GM21423 (cell line): ENCODE measurements around the gene KCTD11.
A peak's percentile ranks its signal among the peaks of the same experiment; 100 is the strongest.

Experiments
- ATAC-seq: cut with Tn5 transposase; IDR thresholded peaks from one replicate; pipeline ENCODE4 v1.9.1; 2021; ENCODE audit warnings: mild to moderate bottlenecking, moderate library complexity; ENCODE audit not compliant: unreplicated experiment

Gene KCTD11

DNA sequence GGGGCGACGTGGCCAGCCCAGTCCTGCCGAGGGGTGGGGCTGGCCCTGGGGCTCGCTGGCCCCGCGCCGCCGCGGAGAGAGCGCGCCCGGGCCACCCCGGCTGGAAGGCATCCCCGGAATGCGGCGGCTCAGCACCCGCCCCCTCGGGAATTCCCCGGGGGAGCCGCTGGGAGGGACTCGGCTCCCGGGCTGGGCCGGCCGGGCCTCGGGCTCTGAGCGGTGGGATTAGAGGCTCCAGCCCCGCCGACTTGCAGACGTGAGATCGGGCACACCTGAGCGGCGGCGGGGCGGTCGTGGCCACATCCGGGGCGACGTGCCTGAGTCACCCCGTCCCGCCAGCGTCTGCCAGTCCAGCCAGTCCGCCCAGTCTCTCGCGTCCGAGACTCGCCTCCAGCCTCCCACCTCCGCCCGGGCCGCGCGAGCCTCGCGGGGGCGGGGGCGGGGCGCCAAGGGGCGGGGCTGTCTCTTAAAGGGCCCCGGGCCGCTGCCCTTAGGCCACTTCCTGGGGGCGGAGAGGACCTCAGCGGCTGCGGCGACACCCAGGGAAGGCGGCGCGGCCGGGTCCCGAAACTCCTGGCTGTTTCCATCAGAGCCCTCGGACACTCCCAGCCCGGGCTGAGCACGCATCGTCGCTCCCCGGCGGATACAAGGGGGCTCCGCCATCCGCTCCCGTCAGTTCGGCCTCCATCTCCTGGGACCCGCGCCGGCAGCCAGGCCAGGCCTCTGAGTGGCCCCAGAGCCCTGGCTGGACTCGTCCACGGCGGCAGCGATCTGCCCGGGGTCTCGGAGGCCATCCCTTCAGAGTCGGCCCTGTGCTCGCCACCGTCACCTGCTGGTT lies at the start of gene KCTD11:
KCTD11 (plus strand) TSS at position 498 of the 838 bp plus-strand sequence.
- peak; percentile 70 for ATAC-seq

DNA sequence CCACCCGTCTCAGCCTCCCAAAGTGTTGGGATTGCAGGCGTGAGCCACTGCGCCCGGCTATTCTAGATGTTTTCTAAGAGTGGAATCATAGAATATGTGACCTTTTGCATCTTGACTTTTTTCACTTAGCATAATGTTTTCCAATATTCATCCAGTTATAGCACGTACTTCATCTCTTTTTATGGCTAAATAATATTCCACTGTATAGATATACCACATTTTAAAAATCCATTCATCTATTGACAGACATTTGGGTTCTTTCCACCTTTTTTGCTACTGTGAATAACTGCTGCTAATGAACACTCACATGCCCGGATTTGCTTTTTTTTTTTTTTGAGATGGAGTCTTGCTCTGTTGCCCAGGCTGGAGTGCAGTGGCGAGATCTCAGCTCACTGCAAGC lies 47.8 kb upstream of the KCTD11 start:
- no peak for ATAC-seq

DNA sequence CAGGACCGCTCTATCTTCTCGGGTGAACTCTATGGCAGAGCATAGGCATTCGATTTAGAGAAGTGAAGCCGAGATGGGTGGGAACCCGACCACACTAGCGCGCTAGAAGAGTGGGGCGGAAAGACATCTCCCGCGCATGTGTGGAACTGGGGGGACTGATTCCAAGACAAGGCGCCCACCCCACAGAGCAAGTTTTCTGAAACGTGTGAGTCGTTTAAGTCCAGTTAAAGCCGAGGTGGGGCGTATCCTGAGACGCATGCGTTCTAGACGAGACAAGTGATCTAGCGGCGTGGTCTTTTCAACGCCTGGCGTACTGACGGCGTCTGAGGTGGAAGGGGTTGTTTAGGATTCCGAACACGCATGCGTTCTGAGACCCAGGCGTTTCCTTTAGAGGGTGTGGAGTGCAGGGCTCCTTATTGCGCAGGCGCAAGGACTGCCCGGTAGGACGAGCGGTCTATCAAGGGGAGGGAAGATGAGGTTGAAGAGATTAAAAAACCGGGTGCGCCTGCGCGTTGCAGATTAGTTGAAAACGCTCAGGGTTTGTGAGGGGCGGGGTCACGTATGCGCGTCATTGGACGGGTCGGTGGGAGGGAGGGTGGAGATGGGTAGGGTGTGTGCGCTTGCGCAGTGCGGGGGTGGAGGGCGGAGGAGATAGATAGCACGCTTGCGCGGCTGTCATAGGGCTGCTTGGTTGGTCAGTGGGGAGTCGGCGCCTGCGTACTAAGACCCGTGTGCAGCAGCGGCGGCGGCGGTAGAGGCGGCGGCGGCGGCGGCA lies 44.9 kb upstream of the KCTD11 start, which contains the start of gene EIF5A:
EIF5A (plus strand) TSS at position 718 of the 775 bp plus-strand sequence. CDS start 2,008 bp downstream, outside the sequence.
- ATAC-seq, result peak; percentile 65

DNA sequence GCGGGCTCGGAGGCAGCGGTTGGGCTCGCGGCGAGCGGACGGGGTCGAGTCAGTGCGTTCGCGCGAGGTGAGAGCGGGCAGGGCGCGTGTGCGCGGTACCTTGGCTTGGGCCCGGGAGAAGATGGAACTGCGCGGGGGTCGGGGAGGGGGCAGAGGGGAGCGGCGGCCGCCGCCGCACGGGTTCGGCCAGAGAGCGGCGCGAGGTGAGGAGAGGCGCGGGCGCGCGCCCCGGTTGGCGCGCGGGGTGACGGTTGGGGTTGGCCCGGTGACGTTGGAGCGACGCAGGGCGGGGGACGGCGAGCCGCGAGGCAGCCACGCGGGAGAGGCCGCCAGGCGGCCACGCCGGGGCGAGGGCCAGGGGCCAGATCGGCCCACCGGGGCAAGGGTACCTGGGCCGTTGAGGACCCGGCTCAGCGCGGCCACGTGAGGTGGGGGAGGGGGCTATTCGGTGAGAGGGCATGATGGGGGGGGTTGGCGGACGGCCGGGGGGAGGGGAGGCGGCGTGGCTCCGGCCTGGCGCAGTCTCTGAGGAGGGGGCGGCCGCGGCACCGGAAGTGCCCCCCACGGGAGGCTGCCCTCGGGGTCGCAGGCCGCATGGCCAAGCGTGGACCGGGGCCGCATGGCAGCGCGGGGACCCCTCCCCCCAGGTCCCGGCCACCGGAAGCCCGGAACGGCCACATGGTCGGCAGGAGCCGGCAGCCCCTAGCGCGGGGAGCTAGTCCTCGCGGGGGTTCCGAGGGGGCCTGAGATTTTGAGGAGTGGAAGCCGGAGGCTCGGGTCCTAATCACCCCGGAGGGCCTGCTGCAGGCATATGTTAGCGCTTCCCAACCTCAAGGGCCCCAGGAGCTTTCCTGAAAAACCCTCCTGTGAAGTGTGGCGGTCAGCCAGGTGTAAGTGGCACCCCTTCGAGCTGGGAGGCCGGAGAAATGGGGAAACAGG lies 44.0 kb upstream of the KCTD11 start:
- ATAC-seq, result peak; percentile 13

DNA sequence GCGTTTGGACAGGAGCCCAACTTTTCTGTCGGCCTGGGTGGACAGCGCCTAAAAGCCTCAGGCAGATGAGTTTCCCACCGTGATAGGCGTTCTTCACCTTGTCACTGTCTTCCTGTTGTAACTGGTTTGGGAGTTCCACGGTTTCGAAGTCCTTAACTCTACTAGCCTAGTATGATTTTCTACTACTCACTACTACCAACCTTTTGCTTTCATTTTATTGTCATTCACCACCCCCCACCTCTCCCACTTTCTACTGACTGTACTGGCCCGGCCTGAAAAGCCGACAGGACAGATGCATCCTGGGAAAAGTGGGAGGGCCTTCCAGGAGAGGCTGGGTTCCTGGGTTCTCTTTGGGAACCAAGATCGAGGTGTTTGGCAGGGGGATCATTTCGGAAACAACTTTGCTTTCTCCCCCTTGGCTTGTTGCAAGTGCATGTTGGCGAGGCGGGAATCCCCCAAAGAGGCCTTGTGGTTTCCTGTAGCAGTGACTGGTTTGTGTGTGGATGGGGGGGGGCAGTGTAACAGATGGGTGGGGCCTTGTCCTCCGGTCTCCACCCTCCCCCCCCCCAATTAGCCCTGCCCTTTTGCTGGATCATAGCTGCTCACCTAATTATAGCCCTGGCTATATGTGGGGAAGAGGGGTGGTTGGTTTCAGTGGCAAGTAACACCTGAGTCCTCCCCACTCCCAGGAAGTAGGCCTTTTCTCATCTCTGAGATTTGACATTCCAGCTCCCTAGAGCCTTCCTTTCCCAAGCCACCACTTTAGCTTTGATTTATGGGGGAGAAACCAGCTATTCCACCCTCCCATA lies 43.1 kb upstream of the KCTD11 start:
- no peak for ATAC-seq

DNA sequence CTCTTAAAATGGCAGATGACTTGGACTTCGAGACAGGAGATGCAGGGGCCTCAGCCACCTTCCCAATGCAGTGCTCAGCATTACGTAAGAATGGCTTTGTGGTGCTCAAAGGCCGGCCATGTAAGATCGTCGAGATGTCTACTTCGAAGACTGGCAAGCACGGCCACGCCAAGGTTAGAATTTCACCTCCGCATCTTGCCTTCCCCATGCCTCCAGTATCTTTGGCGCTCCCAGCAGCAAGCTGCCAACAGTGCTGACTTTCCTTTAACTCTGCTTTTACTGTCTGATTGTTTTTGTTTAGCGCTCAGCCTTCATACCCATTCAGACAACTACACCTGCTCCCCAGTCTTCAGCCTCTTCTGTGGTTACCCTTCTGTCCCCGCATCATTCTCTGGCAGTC lies 42.3 kb upstream of the KCTD11 start:
- ATAC-seq, result no peak

DNA sequence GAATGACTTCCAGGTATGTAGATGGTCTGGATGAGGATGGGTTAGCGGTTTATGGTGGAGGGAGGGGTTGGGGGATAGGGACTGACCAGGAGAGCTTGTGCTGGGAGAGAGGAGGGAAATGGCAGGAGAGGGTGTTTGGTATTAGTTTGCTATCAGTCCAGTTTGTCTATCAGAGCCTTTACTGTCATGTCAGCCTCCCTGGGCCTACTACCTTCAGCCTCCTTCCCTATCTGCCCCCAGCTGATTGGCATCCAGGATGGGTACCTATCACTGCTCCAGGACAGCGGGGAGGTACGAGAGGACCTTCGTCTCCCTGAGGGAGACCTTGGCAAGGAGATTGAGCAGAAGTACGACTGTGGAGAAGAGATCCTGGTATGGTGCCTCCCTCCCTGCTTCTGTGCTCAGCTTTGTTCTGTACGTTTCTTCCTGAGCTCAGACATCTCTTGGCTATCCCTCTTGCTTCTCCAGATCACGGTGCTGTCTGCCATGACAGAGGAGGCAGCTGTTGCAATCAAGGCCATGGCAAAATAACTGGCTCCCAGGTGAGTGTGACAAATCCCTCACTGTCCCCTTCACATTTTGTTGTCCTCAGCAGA lies 40.8 kb upstream of the KCTD11 start:
- no peak for ATAC-seq

DNA sequence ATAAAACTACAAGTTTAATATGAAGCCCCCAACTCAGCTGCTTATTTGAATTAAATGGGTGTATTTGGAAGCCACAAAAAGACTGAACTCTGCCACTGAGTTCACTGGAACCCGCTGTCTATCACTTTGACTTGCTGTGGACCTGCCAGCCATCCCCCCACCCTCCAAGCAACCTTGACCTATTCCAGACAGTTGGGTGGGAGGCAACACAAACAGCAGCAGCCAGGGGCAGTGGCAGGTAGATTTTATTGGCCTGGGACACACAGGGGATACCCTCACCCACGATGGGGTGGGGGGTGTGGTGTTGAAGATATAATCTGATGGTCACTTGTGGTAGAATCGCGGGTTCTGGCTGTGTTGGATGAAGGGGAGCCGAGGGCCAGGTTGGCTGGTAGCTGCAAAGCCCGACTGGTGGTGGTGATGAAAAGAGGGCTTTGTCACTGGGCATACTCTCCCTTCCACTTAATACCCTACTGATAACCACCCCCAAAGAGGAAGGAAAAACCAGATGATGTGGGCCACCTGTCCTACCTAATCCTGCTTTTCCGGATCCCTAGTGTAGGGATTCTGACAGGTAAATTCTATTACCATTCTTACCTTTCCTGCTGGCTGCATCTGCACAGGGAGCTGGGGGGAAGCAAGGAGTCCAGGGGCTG lies 39.4 kb upstream of the KCTD11 start:
- ATAC-seq, result no peak

DNA sequence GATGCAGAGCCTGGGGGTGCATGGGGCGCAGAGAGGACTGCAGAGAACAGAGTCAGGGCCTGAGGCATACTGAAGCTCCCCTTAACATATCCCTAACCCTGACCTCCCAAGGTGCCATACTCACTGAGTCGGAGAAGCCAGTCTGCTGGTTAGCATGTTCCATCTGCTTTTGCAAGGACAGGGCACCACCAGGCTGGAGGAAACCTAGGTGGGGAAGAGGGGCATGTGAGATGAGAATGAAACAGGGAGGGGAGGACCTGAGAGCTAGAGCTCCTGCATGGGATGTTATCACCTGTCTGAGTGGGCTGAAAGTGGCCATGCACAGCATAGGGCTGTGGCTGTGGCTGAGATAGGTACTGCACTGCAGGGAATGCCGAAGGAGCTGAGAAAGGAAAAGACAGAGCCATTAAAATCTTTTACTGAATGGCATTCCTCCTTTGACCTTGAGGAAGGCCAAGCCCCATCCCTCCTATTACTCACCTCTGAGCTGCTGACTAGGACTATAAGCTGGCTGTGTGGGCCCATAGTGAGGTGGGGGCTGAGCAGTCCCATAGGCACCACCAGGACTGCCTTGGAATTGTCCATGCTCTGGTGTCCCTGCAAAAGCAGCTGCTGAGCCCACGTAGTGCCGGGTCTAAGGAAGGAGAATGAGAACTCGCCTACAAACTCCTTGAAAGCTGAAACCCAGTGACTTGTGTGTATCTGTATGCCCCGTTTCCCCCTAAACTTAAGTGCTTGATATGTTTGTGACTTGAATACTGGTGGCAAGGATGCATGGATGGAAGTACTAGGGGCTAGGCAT lies 38.7 kb upstream of the KCTD11 start:
- no peak for ATAC-seq

DNA sequence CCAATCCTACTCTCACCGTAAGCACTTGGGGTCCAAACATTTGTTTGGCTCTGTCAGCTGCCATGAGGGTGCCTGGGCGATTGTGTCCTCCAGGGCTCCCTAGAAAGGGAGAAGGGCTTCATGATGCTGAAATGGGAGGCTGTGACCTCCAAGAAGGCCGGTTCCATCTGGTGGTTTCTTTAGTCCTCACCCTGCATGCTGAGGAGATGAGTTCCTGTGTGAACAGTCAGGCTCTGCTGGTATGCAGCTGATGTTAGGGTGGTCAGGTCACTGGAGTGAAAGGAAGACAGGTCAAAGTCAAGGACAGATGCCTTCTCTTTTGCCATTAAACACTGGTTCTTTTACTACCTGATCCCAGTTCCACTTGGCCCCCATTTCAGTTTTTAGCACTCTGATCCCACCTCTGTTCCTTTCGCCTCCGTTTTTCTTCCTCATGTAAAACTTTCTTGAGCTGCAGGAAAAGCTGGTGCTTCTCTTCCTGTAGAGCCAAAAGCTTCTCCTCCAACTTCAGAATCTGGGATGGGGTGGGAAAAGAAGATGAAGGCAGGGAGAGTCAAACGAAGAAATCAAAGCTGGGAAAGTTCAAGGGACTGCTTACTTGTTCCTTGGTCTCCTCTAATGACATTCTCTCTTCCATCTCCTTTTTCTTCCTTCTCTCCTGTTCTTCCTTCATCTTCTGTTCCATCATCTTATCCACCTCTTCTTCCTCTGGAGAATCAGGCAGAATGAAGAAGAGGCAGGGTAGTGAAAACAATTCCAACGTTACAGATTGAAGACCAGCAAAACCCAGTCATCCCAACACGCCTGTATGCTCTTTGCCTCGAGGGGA lies 37.9 kb upstream of the KCTD11 start:
- ATAC-seq, result no peak

DNA sequence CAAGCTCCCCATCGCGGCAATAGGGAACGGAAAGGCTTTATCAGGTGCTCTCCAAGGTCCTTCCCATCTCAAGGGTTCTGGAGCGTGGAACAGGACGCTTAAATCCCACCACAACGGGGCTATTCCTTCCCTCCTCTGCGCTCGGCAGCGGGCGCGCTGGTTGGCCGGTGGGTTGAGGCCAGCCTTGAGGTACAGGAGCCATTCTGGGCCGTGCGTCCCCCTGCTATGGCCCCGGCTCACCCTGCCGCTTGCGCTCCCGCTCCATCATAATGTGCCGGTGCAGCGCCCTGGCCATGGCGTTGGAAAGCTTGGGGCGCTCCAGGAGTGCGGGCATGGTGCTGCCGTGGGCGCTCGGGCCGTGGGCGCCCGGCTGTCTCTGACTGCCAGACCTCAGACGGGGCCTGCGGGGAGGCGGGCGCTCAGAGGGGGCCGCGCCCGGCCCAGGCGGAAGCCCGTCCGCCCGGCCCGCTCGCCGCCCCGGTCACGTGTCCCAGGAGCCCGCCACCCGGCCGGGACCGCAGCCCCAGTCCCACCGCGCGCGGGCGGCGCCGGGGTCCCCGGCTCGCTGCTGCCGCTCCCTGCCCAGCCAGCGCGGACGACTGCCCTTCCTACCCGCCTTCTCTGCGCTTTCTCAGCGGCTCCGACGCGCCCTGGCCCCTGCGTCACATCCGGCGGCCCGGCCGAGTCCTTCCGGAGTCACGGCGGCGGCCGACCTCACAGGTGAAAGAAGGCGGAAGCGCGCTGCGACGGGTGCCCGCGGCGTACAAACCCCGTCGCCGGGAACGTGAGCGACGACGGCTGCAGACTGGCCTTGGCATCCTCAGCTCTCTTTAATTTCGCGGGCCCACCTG lies 37.0 kb upstream of the KCTD11 start, which contains the start of gene GPS2:
GPS2 (minus strand) TSS at position 642 of the 851 bp plus-strand sequence; CDS start at position 334, 308 bp downstream.
- peak; percentile 69 for ATAC-seq

DNA sequence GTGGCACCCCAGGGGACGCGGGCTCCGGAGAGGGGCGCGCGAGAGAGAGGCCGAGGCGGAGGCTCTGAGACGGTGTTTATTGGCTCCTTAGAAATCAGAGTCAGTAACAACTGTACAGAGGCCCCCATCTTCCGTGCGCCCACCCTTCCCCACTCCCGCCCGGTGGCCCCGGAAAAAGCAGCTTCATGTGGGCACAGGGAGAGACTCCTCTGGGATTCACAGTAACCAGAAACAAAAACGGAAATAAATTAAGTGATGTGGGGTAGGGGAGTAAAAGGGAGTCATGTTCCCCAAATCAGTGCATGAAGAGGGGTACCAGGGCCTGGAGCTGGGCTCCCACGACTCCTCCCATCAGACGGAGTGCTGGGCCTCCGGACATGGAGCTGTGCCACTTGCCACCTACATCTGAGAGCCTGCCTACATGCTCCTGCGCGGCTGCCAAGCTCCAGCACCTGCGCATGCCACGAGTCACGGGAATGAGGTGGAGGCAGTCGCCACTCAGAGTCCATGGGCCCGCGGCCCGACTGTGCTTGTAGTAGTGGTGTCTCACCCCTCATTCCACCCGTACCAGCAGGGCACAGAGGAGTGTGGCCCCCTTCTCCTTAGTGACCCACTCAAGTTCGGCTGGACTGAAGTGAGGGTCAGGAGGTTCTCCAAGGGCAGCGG lies 36.3 kb upstream of the KCTD11 start:
- no peak for ATAC-seq

DNA sequence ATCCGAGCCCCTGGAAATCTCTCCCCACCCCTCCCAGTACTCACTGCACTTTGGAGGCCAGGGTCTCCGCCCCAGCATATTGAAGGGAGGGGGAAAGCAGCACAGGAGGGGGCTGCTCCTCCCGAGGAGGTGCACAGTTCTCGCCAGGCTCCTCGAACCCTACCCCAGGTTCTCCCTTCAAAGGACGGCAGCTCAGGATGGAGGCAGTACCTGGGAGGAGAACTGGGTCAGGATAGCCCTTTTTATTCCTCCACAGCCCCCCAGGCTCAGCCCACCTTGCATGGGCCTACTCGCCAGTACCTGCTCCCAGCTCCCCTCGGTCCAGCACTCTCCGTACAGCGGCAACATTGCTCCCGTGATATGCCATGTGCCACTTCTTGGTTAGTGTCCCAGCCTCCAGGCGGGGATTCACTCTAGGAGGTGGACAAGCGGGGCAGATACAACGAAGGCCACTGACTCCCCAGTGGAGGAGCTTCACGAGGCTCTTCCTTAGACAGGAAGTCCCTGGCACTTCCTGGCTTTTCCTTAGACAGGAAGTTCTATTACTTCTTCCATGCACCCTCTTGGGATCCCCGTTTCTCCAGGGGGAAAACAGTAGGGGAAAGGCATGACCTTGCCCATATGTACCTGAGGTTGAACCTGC lies 34.7 kb upstream of the KCTD11 start:
- ATAC-seq, result no peak

DNA sequence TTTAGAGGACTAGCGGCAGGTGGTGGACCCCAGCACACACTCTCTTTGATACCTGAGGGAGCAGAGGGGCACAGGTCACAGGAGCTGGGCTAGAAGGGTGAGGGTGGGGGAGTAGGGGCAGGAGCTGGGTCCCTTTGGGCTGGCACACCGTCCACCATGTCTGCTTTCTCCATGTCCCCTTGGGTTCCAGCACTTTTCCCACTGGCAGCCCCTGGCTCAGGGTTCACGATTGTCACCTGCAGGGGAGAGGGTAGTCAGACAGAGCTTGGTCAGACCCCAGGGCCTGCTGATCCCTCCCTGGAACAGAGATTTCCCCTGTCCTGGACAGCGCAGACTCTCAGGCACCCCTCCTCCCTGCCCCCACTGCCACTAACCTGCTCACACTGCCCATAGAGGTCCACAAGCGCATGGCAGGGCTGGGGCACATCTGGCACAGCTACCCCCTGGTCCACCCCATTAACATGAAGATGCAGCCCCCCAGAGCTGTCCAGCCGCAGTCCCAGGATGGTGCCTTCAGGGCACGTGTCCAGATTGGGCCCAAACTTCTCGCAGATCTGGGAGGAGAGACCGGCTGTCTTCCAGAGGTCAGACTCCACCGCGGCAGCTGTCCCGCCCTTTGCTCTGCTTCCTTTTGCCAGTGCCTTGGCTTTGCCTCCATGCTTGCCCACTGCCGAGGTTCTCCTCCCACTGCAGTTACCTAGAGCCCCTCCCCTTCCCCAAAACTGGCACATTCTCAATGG lies 33.7 kb upstream of the KCTD11 start:
- ATAC-seq, result no peak

DNA sequence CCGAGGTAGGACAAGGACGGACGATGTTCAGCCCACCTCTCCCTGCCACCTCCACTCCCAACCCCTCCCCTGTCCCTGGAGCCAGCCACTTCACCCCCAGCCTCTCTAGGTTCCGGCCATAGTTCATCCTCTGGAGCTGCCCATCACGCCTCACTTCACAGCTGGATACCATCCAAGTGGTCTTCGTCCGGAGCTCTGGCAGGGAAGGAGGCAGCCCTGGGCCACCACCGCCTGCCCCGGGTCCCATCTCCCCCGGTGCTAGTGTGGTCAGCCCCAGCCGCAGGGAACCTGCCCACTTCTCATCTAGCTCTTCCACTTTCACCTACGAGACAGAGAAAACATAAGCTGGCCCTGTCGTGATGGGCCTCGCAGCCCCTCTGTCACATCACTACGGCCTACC lies 30.5 kb upstream of the KCTD11 start:
- ATAC-seq, result no peak
